DOHH2 (cell line): Measurements from ENCODE around the gene NOD1.

ENCODE experiments used
- CTCF ChIP-seq: fragments of 200-600 bp; sonication (generic); IDR thresholded peaks from one replicate; pipeline ENCODE4 v1.5.1; 2014; ENCODE audit warnings: antibody characterized with exemption, mild to moderate bottlenecking, low read depth, low read length; ENCODE audit not compliant: poor library complexity, severe bottlenecking
- EZH2phosphoT487 ChIP-seq: fragments of 200-600 bp; sonication (generic); IDR thresholded peaks from 2 replicates; pipeline ENCODE4 v1.6.1; 2017; ENCODE audit warnings: borderline replicate concordance, mild to moderate bottlenecking, antibody characterized with exemption, low read length, moderate library complexity, mixed read lengths

GRCh38 chr7:30450240-30450982, 28.2 kb downstream of the NOD1 start:
- no peak for TF ChIP-seq CTCF
- TF ChIP-seq EZH2phosphoT487, result no peak
